VCaP (cell line): ENCODE measurements around the gene AAGAB.

Experiments
- H3K27ac ChIP-seq: fragments of 450-650 bp; 2 replicates; pipeline ENCODE4 v1.5.1; 2017
- CTCF ChIP-seq: fragments of 450-650 bp; conservative IDR thresholded peaks from 2 replicates; pipeline ENCODE4 v1.5.1; 2017; ENCODE audit warnings: mild to moderate bottlenecking, moderate library complexity

Gene AAGAB

GRCh38 chr15:67196222-67196621 lies 58.2 kb downstream of the AAGAB start:
- no peak for TF ChIP-seq CTCF
- H3K27ac ChIP-seq, result no peak overlapping the region

- TF ChIP-seq CTCF, result no peak
- H3K27ac ChIP-seq, result no peak overlapping the region
These were observed 59.2 kb downstream of the AAGAB start for GRCh38 chr15:67195305-67195704.

- H3K27ac ChIP-seq, result peak overlapping the region; percentile 45; the same call in 1 of the 2 replicates
- no peak for TF ChIP-seq CTCF
These were observed 60.0 kb downstream of the AAGAB start for GRCh38 chr15:67194171-67195114.

GRCh38 chr15:67193223-67193990 lies 61.1 kb downstream of the AAGAB start:
- peak overlapping the region; percentile 45 for H3K27ac ChIP-seq
- no peak for TF ChIP-seq CTCF

- no peak for TF ChIP-seq CTCF
- H3K27ac ChIP-seq, result no peak overlapping the region
These were observed 62.2 kb downstream of the AAGAB start for GRCh38 chr15:67192185-67192820.

- H3K27ac ChIP-seq, result no peak overlapping the region
These were observed 63.6 kb downstream of the AAGAB start for GRCh38 chr15:67190813-67191212.

More at GRCh38 chr15:67190813-67191212, 63.6 kb downstream of the AAGAB start:
- TF ChIP-seq CTCF, result no peak
